HAP-1 (cell line): ENCODE data around the gene S100A1.

Experiments
- DNase-seq, 2 experiments: peaks; one replicate each; pipeline ENCODE4 v3.0.0-alpha.2; 2016 to 2020; ENCODE audit warnings: low spot score in 2 of 2
- H3K27me3 ChIP-seq: fragments of 250-450 bp; sonication (Bioruptor Pico); 2 replicates; pipeline ENCODE4 v1.5.1; 2020; ENCODE audit warnings: low read depth, mild to moderate bottlenecking, moderate library complexity
- H3K36me3 ChIP-seq: fragments of 250-450 bp; sonication (Bioruptor Pico); replicated peaks from 2 replicates; pipeline ENCODE4 v1.5.1; 2020; ENCODE audit warnings: mild to moderate bottlenecking
- H3K4me1 ChIP-seq: fragments of 250-450 bp; sonication (Bioruptor Pico); 2 replicates; pipeline ENCODE4 v1.5.1; 2020; ENCODE audit warnings: mild to moderate bottlenecking
- H3K4me3 ChIP-seq: fragments of 250-450 bp; sonication (Bioruptor Pico); 2 replicates; pipeline ENCODE4 v1.5.1; 2020; ENCODE audit warnings: mild to moderate bottlenecking, moderate library complexity
- H3K9me3 ChIP-seq: fragments of 250-450 bp; sonication (Bioruptor Pico); 2 replicates; pipeline ENCODE4 v1.5.1; 2020; ENCODE audit warnings: mild to moderate bottlenecking, moderate library complexity
- in situ Hi-C: fragments of 300-500 bp; cut with MboI; formaldehyde crosslinking; loops from 3 replicates; pipeline ENCODE4 v1.14.3; 2020; ENCODE audit warnings: low sequenced_read_pairs, inconsistent platforms, mixed read lengths

Gene S100A1

GRCh38 chr1:153614189-153614900 lies 13.9 kb upstream of the S100A1 start:
- in situ Hi-C loops = no loop called here
- H3K4me1 ChIP-seq = peaks cover under 1% of the 10 kb centered on the region
- peaks cover under 1% of the 10 kb centered on the region; the same call in 1 of the 2 replicates for H3K36me3 ChIP-seq
- no peaks in the 10 kb centered on the region for H3K27me3 ChIP-seq
- H3K4me3 ChIP-seq = no peak overlapping the region
- no peak for DNase-seq
- H3K9me3 ChIP-seq = no peaks in the 10 kb centered on the region

- in situ Hi-C loops = no loop called here
- Histone ChIP-seq H3K4me1 (no peaks in the 10 kb centered on the region), H3K4me3 (no peak overlapping the region), H3K9me3 (no peaks in the 10 kb centered on the region), H3K27me3 (no peaks in the 10 kb centered on the region), H3K36me3 (peaks cover 6% of the 10 kb centered on the region)
- no peak for DNase-seq
Measured at GRCh38 chr1:153614906-153615305, 13.3 kb upstream of the S100A1 start.

- Histone ChIP-seq H3K4me3 (no peak overlapping the region), H3K36me3 (peaks cover 6% of the 10 kb centered on the region), H3K27me3 (no peaks in the 10 kb centered on the region), H3K4me1 (no peaks in the 10 kb centered on the region), H3K9me3 (no peaks in the 10 kb centered on the region)
- in situ Hi-C loops = no loop called here
- no peak for DNase-seq
Measured at GRCh38 chr1:153615406-153615805, 12.8 kb upstream of the S100A1 start.

- in situ Hi-C loops = no loop called here
- Histone ChIP-seq H3K4me1 (no peaks in the 10 kb centered on the region), H3K4me3 (no peak within 1 kb of the TSS), H3K9me3 (no peaks in the 10 kb centered on the region), H3K27me3 (no peaks in the 10 kb centered on the region), H3K36me3 (peaks cover 6% of the 10 kb centered on the region)
- DNase-seq = no peak
Measured at GRCh38 chr1:153616144-153616916, 11.9 kb upstream of the S100A1 start, which contains the start of gene S100A14. Gene S100A14, minus strand, starts transcription at chr1:153616325. Its CDS starts 467 bp downstream, at chr1:153615858.

GRCh38 chr1:153616917-153617311 lies 11.3 kb upstream of the S100A1 start:
- H3K27me3 ChIP-seq = no peaks in the 10 kb centered on the region
- H3K9me3 ChIP-seq = no peaks in the 10 kb centered on the region
- peaks cover 6% of the 10 kb centered on the region for H3K36me3 ChIP-seq
- no peak overlapping the region for H3K4me3 ChIP-seq
- H3K4me1 ChIP-seq = no peaks in the 10 kb centered on the region
- in situ Hi-C loops = no loop called here
- DNase-seq = no peak

GRCh38 chr1:153617663-153618062 lies 10.6 kb upstream of the S100A1 start:
- H3K36me3 ChIP-seq = peaks cover 9% of the 10 kb centered on the region
- no peaks in the 10 kb centered on the region for H3K27me3 ChIP-seq
- DNase-seq = no peak
- in situ Hi-C loops = no loop called here
- H3K4me3 ChIP-seq = no peak overlapping the region
- H3K4me1 ChIP-seq = no peaks in the 10 kb centered on the region
- H3K9me3 ChIP-seq = no peaks in the 10 kb centered on the region

GRCh38 chr1:153619171-153619570 lies 9.1 kb upstream of the S100A1 start:
- in situ Hi-C loops = no loop called here
- Histone ChIP-seq H3K4me1 (peaks cover 4% of the 10 kb centered on the region; the same call in 1 of the 2 replicates), H3K27me3 (no peaks in the 10 kb centered on the region), H3K4me3 (no peak overlapping the region), H3K9me3 (no peaks in the 10 kb centered on the region), H3K36me3 (peaks cover 9% of the 10 kb centered on the region)
- no peak for DNase-seq

- H3K4me1 ChIP-seq = peaks cover 19% of the 10 kb centered on the region
- H3K27me3 ChIP-seq = no peaks in the 10 kb centered on the region
- peaks cover 16% of the 10 kb centered on the region for H3K36me3 ChIP-seq
- in situ Hi-C loops = no loop called here
- DNase-seq = no peak
- H3K4me3 ChIP-seq = no peak overlapping the region
- no peaks in the 10 kb centered on the region for H3K9me3 ChIP-seq
Measured at GRCh38 chr1:153623101-153623500, 5.1 kb upstream of the S100A1 start.

- Histone ChIP-seq H3K27me3 (no peaks in the 10 kb centered on the region), H3K4me1 (peaks cover 19% of the 10 kb centered on the region), H3K9me3 (no peaks in the 10 kb centered on the region), H3K4me3 (no peak overlapping the region), H3K36me3 (peaks cover 11% of the 10 kb centered on the region)
- in situ Hi-C loops = no loop called here
- no peak for DNase-seq
Measured at GRCh38 chr1:153624965-153625611, 3.1 kb upstream of the S100A1 start.

- Histone ChIP-seq H3K27me3 (no peaks in the 10 kb centered on the region), H3K36me3 (peaks cover 11% of the 10 kb centered on the region), H3K4me3 (peak overlapping the region; percentile 34), H3K4me1 (peaks cover 23% of the 10 kb centered on the region), H3K9me3 (no peaks in the 10 kb centered on the region)
- in situ Hi-C loops = no loop called here
- no peak for DNase-seq
Measured at GRCh38 chr1:153626477-153626903, 1.7 kb upstream of the S100A1 start.

- in situ Hi-C loops = no loop called here
- peak; percentile 90 to 95 for DNase-seq
- peaks cover 11% of the 10 kb centered on the region for H3K36me3 ChIP-seq
- peak within 1 kb of the TSS; percentile 34 for H3K4me3 ChIP-seq
- H3K27me3 ChIP-seq = no peaks in the 10 kb centered on the region
- H3K9me3 ChIP-seq = no peaks in the 10 kb centered on the region
- peaks cover 23% of the 10 kb centered on the region for H3K4me1 ChIP-seq
Measured at GRCh38 chr1:153626904-153627714, 1.1 kb upstream of the S100A1 start, which contains the start of gene S100A13. Gene S100A13, minus strand, starts transcription at chr1:153627505. Its CDS starts 1,033 bp downstream, at chr1:153626472.

- H3K36me3 ChIP-seq = peaks cover 10% of the 10 kb centered on the region
- H3K9me3 ChIP-seq = no peaks in the 10 kb centered on the region
- H3K4me3 ChIP-seq = no peak overlapping the region
- in situ Hi-C loops = no loop called here
- no peaks in the 10 kb centered on the region for H3K27me3 ChIP-seq
- H3K4me1 ChIP-seq = peaks cover 24% of the 10 kb centered on the region
- DNase-seq = no peak
Measured at GRCh38 chr1:153628638-153629342, 556 bp downstream of the S100A1 start.

GRCh38 chr1:153629343-153629665 lies 1.1 kb downstream of the S100A1 start:
- H3K36me3 ChIP-seq = peaks cover 13% of the 10 kb centered on the region
- H3K27me3 ChIP-seq = no peaks in the 10 kb centered on the region
- in situ Hi-C loops = no loop called here

More at GRCh38 chr1:153629343-153629665, 1.1 kb downstream of the S100A1 start:
- DNase-seq = no peak
- H3K9me3 ChIP-seq = no peaks in the 10 kb centered on the region
- H3K4me1 ChIP-seq = peaks cover 24% of the 10 kb centered on the region
- H3K4me3 ChIP-seq = no peak overlapping the region
